Loucy (cell line): ENCODE measurements around the gene CDK9.

Source experiments
- CTCF ChIP-seq: fragments of 200-600 bp; sonication (generic); conservative IDR thresholded peaks from 2 replicates; pipeline ENCODE4 v1.5.1; 2014; ENCODE audit warnings: mild to moderate bottlenecking, antibody characterized with exemption, low read length
- EZH2phosphoT487 ChIP-seq: fragments of 200-600 bp; IDR thresholded peaks from 2 replicates; pipeline ENCODE4 v1.6.1; 2018; ENCODE audit warnings: antibody characterized with exemption, mild to moderate bottlenecking, moderate library complexity, borderline replicate concordance

GRCh38 chr9:127785933-127786772 is at the start of gene CDK9:
- TF ChIP-seq CTCF, result no peak
- no peak for TF ChIP-seq EZH2phosphoT487
